BE2C (cell line): Measurements from ENCODE around the gene ZNF212.
"Not testable (repeated sequence)": the region's sequence is repeated elsewhere in the genome, so short reads cannot be mapped to it uniquely, and the experiment has no call there.

ENCODE experiments used
- DNase-seq: peaks from one replicate; pipeline ENCODE4 v3.0.0-alpha.2; 2020
- H3K27me3 ChIP-seq: fragments of 250-450 bp; sonication (Bioruptor Pico); 2 replicates; pipeline ENCODE4 v1.5.1; 2020; ENCODE audit warnings: mild to moderate bottlenecking
- H3K36me3 ChIP-seq: fragments of 250-450 bp; sonication (Bioruptor Pico); 2 replicates; pipeline ENCODE4 v1.5.1; 2020; ENCODE audit warnings: mild to moderate bottlenecking
- H3K4me1 ChIP-seq: fragments of 250-450 bp; sonication (Bioruptor Pico); 2 replicates; pipeline ENCODE4 v1.5.1; 2020
- H3K4me3 ChIP-seq: 2 replicates; pipeline ENCODE4 v1.5.1; 2011; ENCODE audit warnings: low read depth, low read length
- H3K9me3 ChIP-seq: fragments of 250-450 bp; sonication (Bioruptor Pico); 2 replicates; pipeline ENCODE4 v1.5.1; 2020
- CTCF ChIP-seq: IDR thresholded peaks from 2 replicates; pipeline ENCODE4 v1.5.1; 2012; ENCODE audit warnings: mild to moderate bottlenecking, low read depth, low read length

ZNF212 gene

GRCh38 chr7:149229526-149229925, 9.9 kb upstream of the ZNF212 start:
- no peak for DNase-seq
- Histone ChIP-seq H3K4me1 (no peaks in the 10 kb centered on the region), H3K36me3 (peaks cover 5% of the 10 kb centered on the region), H3K4me3 (no peak overlapping the region), H3K9me3 (no peaks in the 10 kb centered on the region), H3K27me3 (peaks cover 4% of the 10 kb centered on the region)
- no peak for TF ChIP-seq CTCF

GRCh38 chr7:149232362-149232761, 7.1 kb upstream of the ZNF212 start:
- Histone ChIP-seq H3K27me3 (peaks cover 11% of the 10 kb centered on the region), H3K9me3 (no peaks in the 10 kb centered on the region), H3K4me1 (no peaks in the 10 kb centered on the region), H3K36me3 (no peaks in the 10 kb centered on the region), H3K4me3 (no peak overlapping the region)
- DNase-seq: no peak
- TF ChIP-seq CTCF: no peak

GRCh38 chr7:149233655-149234204, 5.7 kb upstream of the ZNF212 start:
- not testable (repeated sequence) for H3K4me1 ChIP-seq, H3K36me3 ChIP-seq, DNase-seq, H3K4me3 ChIP-seq, H3K9me3 ChIP-seq
- peaks cover 11% of the 10 kb centered on the region for H3K27me3 ChIP-seq

GRCh38 chr7:149237502-149237901, 1.9 kb upstream of the ZNF212 start:
- Histone ChIP-seq H3K4me3 (no peak overlapping the region), H3K27me3 (0 out of 2 replicates have a peak, but pooled peaks cover 7% of the 10 kb centered on the region), H3K9me3 (no peaks in the 10 kb centered on the region), H3K36me3 (no peaks in the 10 kb centered on the region), H3K4me1 (0 out of 2 replicates have a peak, but pooled peaks cover 4% of the 10 kb centered on the region)
- TF ChIP-seq CTCF: no peak
- DNase-seq: peak; percentile 29

GRCh38 chr7:149238051-149238450, 1.4 kb upstream of the ZNF212 start:
- H3K4me1 ChIP-seq: 0 out of 2 replicates have a peak, but pooled peaks cover 4% of the 10 kb centered on the region
- no peak overlapping the region for H3K4me3 ChIP-seq
- no peak for DNase-seq
- no peak for TF ChIP-seq CTCF
- no peaks in the 10 kb centered on the region for H3K36me3 ChIP-seq
- H3K9me3 ChIP-seq: no peaks in the 10 kb centered on the region
- H3K27me3 ChIP-seq: 0 out of 2 replicates have a peak, but pooled peaks cover 7% of the 10 kb centered on the region

GRCh38 chr7:149240637-149241036, 1.2 kb downstream of the ZNF212 start:
- no peaks in the 10 kb centered on the region for H3K36me3 ChIP-seq
- peak overlapping the region; percentile 97 for H3K4me3 ChIP-seq
- DNase-seq: no peak
- 0 out of 2 replicates have a peak, but pooled peaks cover 7% of the 10 kb centered on the region for H3K27me3 ChIP-seq
- H3K9me3 ChIP-seq: no peaks in the 10 kb centered on the region
- 0 out of 2 replicates have a peak, but pooled peaks cover 4% of the 10 kb centered on the region for H3K4me1 ChIP-seq
- TF ChIP-seq CTCF: no peak
